Trophoblast cell (in vitro differentiated cells and primary cell): Measurements from ENCODE around the gene TLL1.

Source experiments
- DNase-seq, 2 donors: peaks; one replicate each; pipeline ENCODE4 v3.0.0-alpha.2; 2016
- H2AFZ ChIP-seq: 2 replicates; pipeline ENCODE4 v1.6.1; 2013; ENCODE audit warnings: low read length, moderate library complexity, mild to moderate bottlenecking; ENCODE audit not compliant: insufficient read depth, poor library complexity
- H2AK5ac ChIP-seq: 2 replicates; pipeline ENCODE4 v1.6.1; 2013; ENCODE audit warnings: mild to moderate bottlenecking, low read length
- H2BK120ac ChIP-seq: 2 replicates; pipeline ENCODE4 v1.6.1; 2013; ENCODE audit warnings: low read length, mild to moderate bottlenecking, moderate library complexity; ENCODE audit not compliant: insufficient read depth, poor library complexity
- H2BK12ac ChIP-seq: 2 replicates; pipeline ENCODE4 v1.6.1; 2013; ENCODE audit warnings: mild to moderate bottlenecking, low read length, moderate library complexity
- H2BK5ac ChIP-seq: 2 replicates; pipeline ENCODE4 v1.6.1; 2013; ENCODE audit warnings: low read length, low read depth, moderate library complexity, mild to moderate bottlenecking; ENCODE audit not compliant: poor library complexity
- H3K14ac ChIP-seq: 2 replicates; pipeline ENCODE4 v1.6.1; 2013; ENCODE audit warnings: mild to moderate bottlenecking, low read length
- H3K18ac ChIP-seq: 2 replicates; pipeline ENCODE4 v1.6.1; 2013; ENCODE audit warnings: mild to moderate bottlenecking, low read length
- H3K23ac ChIP-seq: 2 replicates; pipeline ENCODE4 v1.6.1; 2013; ENCODE audit warnings: low read length
- H3K27ac ChIP-seq: 2 replicates; pipeline ENCODE4 v1.5.1; 2013; ENCODE audit warnings: low read depth, mild to moderate bottlenecking, inconsistent platforms, low read length, moderate library complexity
- H3K27me3 ChIP-seq: 2 replicates; pipeline ENCODE4 v1.6.1; 2013; ENCODE audit warnings: inconsistent platforms, mild to moderate bottlenecking, low read length, moderate library complexity; ENCODE audit not compliant: insufficient read depth
- H3K36me3 ChIP-seq, 2 experiments: 1 replicate in 1 of 2; 2 replicates in 1 of 2; pipeline ENCODE4 v1.6.1; 2013; ENCODE audit warnings: low read length in 2 of 2, mild to moderate bottlenecking in 2 of 2, moderate library complexity in 1 of 2; ENCODE audit not compliant: insufficient read depth in 2 of 2, control insufficient read depth in 1 of 2
- H3K4ac ChIP-seq: 2 replicates; pipeline ENCODE4 v1.6.1; 2013; ENCODE audit warnings: low read depth, mild to moderate bottlenecking, low read length, moderate library complexity
- H3K4me1 ChIP-seq, 2 experiments: 1 replicate in 1 of 2; 2 replicates in 1 of 2; pipeline ENCODE4 v1.6.1; 2013; ENCODE audit warnings: low read length in 2 of 2, mild to moderate bottlenecking in 2 of 2, moderate library complexity in 1 of 2; ENCODE audit not compliant: insufficient read depth in 2 of 2, control insufficient read depth in 1 of 2
- H3K4me2 ChIP-seq: 2 replicates; pipeline ENCODE4 v1.6.1; 2013; ENCODE audit warnings: inconsistent platforms, mild to moderate bottlenecking, low read length, moderate library complexity
- H3K4me3 ChIP-seq: 2 replicates; pipeline ENCODE4 v1.5.1; 2013; ENCODE audit warnings: mild to moderate bottlenecking, low read depth, low read length, inconsistent platforms
- H3K79me1 ChIP-seq: one replicate; pipeline ENCODE4 v1.6.1; 2013; ENCODE audit warnings: low read length
- H3K79me2 ChIP-seq: 2 replicates; pipeline ENCODE4 v1.6.1; 2013; ENCODE audit warnings: low read length, mild to moderate bottlenecking; ENCODE audit not compliant: control insufficient read depth, insufficient read depth, poor library complexity
- H3K9ac ChIP-seq: 2 replicates; pipeline ENCODE4 v1.6.1; 2013; ENCODE audit warnings: mild to moderate bottlenecking, low read length
- H3K9me3 ChIP-seq: 2 replicates; pipeline ENCODE4 v1.6.1; 2013; ENCODE audit warnings: low read depth, mild to moderate bottlenecking, control low read depth, inconsistent platforms, low read length; ENCODE audit not compliant: insufficient read depth
- H4K12ac ChIP-seq: 2 replicates; pipeline ENCODE4 v1.6.1; 2013; ENCODE audit warnings: low read depth, mild to moderate bottlenecking, low read length, moderate library complexity
- H4K8ac ChIP-seq: 2 replicates; pipeline ENCODE4 v1.6.1; 2013; ENCODE audit warnings: low read depth, mild to moderate bottlenecking, low read length, moderate library complexity
- H4K91ac ChIP-seq: one replicate; pipeline ENCODE4 v1.6.1; 2013; ENCODE audit warnings: low read depth, mild to moderate bottlenecking, low read length, moderate library complexity
- WGBS: extraction: QIAGEN DNeasy Blood & Tissue Kit; methylation state at CpG from one replicate; pipeline ENCODE4 v1.1.7; 2013; ENCODE audit warnings: missing lambda C conversion rate; ENCODE audit not compliant: insufficient read length, insufficient coverage; ENCODE audit errors: extremely low coverage; 5-methylcytosine and 5-hydroxymethylcytosine counted together

Gene TLL1

GRCh38 chr4:166078383-166078782, 205.3 kb downstream of the TLL1 start:
- Histone ChIP-seq H4K8ac (no peak overlapping the region), H2BK5ac (no peak overlapping the region), H3K4me2 (no peak overlapping the region), H3K79me2 (no peaks in the 10 kb centered on the region), H3K27ac (no peak overlapping the region), H2BK120ac (no peak overlapping the region), H3K4ac (no peak overlapping the region), H3K4me1 (no peaks in the 10 kb centered on the region), H3K36me3 (no peaks in the 10 kb centered on the region), H3K9me3 (no peaks in the 10 kb centered on the region), H3K9ac (no peak overlapping the region), H3K27me3 (no peaks in the 10 kb centered on the region), H2AFZ (no peak overlapping the region), H4K12ac (no peak overlapping the region), H3K14ac (no peak overlapping the region), H4K91ac (no peak overlapping the region), H3K18ac (no peak overlapping the region), H2BK12ac (no peak overlapping the region), H3K79me1 (no peaks in the 10 kb centered on the region), H2AK5ac (no peak overlapping the region), H3K4me3 (no peak overlapping the region), H3K23ac (no peak overlapping the region)
- no CpG with 5 or more reads among the region's 3 CpGs for WGBS
- DNase-seq, result no peak

GRCh38 chr4:166078955-166079354, 205.9 kb downstream of the TLL1 start:
- Histone ChIP-seq H3K27ac (no peak overlapping the region), H2BK5ac (no peak overlapping the region), H3K79me2 (no peaks in the 10 kb centered on the region), H4K8ac (no peak overlapping the region), H3K36me3 (no peaks in the 10 kb centered on the region), H3K18ac (no peak overlapping the region), H2BK12ac (no peak overlapping the region), H4K91ac (no peak overlapping the region), H3K4me3 (no peak overlapping the region), H3K9ac (no peak overlapping the region), H4K12ac (no peak overlapping the region), H3K79me1 (no peaks in the 10 kb centered on the region), H3K4me2 (no peak overlapping the region), H2BK120ac (no peak overlapping the region), H3K4me1 (no peaks in the 10 kb centered on the region), H3K14ac (no peak overlapping the region), H2AK5ac (no peak overlapping the region), H2AFZ (no peak overlapping the region), H3K27me3 (no peaks in the 10 kb centered on the region), H3K23ac (no peak overlapping the region), H3K4ac (no peak overlapping the region), H3K9me3 (no peaks in the 10 kb centered on the region)
- WGBS, result no CpG with 5 or more reads among the region's 2 CpGs
- no peak for DNase-seq

- Histone ChIP-seq H2BK120ac (no peak overlapping the region), H3K4ac (no peak overlapping the region), H3K27ac (no peak overlapping the region), H3K14ac (no peak overlapping the region), H4K12ac (no peak overlapping the region), H3K4me3 (no peak overlapping the region), H3K9ac (no peak overlapping the region), H3K79me1 (no peaks in the 10 kb centered on the region), H2AK5ac (no peak overlapping the region), H3K9me3 (no peaks in the 10 kb centered on the region), H2AFZ (no peak overlapping the region), H3K27me3 (no peaks in the 10 kb centered on the region), H3K23ac (no peak overlapping the region), H4K8ac (no peak overlapping the region), H3K4me2 (no peak overlapping the region), H4K91ac (no peak overlapping the region), H2BK5ac (no peak overlapping the region), H3K18ac (no peak overlapping the region), H2BK12ac (no peak overlapping the region), H3K36me3 (no peaks in the 10 kb centered on the region), H3K4me1 (no peaks in the 10 kb centered on the region), H3K79me2 (no peaks in the 10 kb centered on the region)
- no CpG with 5 or more reads among the region's 2 CpGs for WGBS
- no peak for DNase-seq
These were observed 214.5 kb downstream of the TLL1 start for GRCh38 chr4:166087569-166087968.

- H3K4me3 ChIP-seq, result no peak overlapping the region
- DNase-seq, result no peak
- H4K8ac ChIP-seq, result no peak overlapping the region
- no peak overlapping the region for H2AK5ac ChIP-seq
- H3K4ac ChIP-seq, result no peak overlapping the region
- no peaks in the 10 kb centered on the region for H3K79me1 ChIP-seq
- H3K36me3 ChIP-seq, result no peaks in the 10 kb centered on the region
- no peaks in the 10 kb centered on the region for H3K27me3 ChIP-seq
- no peak overlapping the region for H2BK5ac ChIP-seq
- no peak overlapping the region for H4K91ac ChIP-seq
- H3K9me3 ChIP-seq, result no peaks in the 10 kb centered on the region
- H3K23ac ChIP-seq, result no peak overlapping the region
- H3K14ac ChIP-seq, result no peak overlapping the region
- H2AFZ ChIP-seq, result no peak overlapping the region
- H3K18ac ChIP-seq, result no peak overlapping the region
- H3K9ac ChIP-seq, result no peak overlapping the region
- no peak overlapping the region for H3K27ac ChIP-seq
- H3K4me1 ChIP-seq, result no peaks in the 10 kb centered on the region
- H2BK120ac ChIP-seq, result no peak overlapping the region
- no peak overlapping the region for H2BK12ac ChIP-seq
- no peaks in the 10 kb centered on the region for H3K79me2 ChIP-seq
- no CpG with 5 or more reads among the region's 4 CpGs for WGBS
- no peak overlapping the region for H3K4me2 ChIP-seq
- H4K12ac ChIP-seq, result no peak overlapping the region
These were observed 215.5 kb downstream of the TLL1 start for GRCh38 chr4:166088576-166088975.
